ENCODE results near the gene LYRM4.

Gene LYRM4

DNA sequence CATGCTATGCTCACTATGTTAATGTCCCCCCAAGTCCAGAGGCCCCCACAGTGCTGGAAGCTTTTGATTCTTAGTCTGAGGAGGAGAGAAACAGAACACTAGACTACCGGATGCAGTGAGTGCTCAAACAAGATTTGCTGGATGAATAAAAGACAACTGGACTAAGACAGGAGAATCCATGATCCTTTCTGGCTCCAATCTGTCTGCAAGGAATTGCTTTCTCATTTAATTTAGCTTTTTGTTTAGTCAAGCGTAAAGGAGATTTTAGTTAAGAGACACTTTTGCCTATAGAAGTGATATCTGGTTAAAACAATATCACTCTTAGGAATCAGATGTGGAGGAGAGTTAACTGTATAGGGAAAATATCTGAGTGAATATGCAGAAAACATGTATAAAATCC is 13.5 kb downstream of the LYRM4 start:
- TF ChIP-seq TAF1 (IDR thresholded peaks at IDR 0.05; ENCODE audit: borderline replicate concordance, insufficient read depth, low read length) (no peak), SIN3A (IDR thresholded peaks at IDR 0.05; ENCODE audit: borderline replicate concordance, insufficient read depth, low read length) (no peak), FOXP2 (optimal IDR thresholded peaks at IDR 0.05; ENCODE audit: borderline replicate concordance, extremely low read depth, extremely low read length, insufficient read depth) (no peak), POLR2AphosphoS5 (IDR thresholded peaks at IDR 0.05; ENCODE audit: low read depth, low read length) (no peak)
- TF ChIP-seq, protein P1, sequence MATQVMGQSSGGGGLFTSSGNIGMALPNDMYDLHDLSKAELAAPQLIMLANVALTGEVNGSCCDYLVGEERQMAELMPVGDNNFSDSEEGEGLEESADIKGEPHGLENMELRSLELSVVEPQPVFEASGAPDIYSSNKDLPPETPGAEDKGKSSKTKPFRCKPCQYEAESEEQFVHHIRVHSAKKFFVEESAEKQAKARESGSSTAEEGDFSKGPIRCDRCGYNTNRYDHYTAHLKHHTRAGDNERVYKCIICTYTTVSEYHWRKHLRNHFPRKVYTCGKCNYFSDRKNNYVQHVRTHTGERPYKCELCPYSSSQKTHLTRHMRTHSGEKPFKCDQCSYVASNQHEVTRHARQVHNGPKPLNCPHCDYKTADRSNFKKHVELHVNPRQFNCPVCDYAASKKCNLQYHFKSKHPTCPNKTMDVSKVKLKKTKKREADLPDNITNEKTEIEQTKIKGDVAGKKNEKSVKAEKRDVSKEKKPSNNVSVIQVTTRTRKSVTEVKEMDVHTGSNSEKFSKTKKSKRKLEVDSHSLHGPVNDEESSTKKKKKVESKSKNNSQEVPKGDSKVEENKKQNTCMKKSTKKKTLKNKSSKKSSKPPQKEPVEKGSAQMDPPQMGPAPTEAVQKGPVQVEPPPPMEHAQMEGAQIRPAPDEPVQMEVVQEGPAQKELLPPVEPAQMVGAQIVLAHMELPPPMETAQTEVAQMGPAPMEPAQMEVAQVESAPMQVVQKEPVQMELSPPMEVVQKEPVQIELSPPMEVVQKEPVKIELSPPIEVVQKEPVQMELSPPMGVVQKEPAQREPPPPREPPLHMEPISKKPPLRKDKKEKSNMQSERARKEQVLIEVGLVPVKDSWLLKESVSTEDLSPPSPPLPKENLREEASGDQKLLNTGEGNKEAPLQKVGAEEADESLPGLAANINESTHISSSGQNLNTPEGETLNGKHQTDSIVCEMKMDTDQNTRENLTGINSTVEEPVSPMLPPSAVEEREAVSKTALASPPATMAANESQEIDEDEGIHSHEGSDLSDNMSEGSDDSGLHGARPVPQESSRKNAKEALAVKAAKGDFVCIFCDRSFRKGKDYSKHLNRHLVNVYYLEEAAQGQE (IDR thresholded peaks at IDR 0.05; ENCODE audit: insufficient read depth in 1 of 2, low read depth in 2 of 2, low read length in 2 of 2): no peak

DNA sequence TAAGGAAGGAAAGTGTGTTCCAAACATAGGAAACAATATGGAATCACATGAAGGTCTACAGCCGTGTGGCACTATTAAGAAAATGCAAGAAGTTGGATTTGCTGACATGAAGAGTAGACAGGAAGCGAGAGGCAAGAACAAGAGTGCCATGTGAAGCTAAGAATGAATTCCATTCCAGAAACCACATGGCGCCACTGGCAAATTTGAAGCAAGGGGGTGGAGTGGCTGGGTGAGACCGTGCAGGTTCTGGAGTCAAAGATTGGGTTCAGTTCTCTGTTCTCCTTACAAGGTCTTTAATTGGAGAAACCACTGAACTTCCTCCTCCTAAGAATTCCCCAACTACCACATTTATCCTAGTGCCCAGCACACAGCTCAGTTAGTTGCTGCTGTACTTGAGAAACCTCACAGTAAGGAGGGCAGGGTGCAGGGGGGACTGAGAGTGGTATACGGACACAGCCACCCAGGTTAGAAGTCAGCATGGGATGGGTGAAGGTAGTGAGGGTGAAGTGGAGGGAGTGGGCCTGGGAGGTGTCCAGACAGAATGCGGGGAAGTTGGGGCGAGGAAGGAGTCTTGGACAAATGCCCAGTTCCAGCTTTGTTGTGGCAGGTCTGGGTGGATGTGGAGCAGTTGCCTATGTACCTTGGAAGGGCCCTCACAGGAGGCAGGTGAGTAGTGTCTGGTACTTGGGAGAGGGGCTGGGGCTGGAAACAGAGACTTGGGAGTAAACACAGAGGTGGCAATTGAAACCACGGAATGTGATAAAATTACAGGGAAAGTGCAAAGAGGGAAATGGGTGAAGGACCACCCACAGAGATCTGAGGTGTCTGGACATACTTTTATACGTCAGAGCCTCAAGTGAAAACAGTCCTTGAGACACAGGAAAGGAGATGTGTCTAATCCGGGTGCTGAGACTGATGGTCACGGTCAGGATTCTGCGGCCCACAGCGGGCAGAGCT is 14.3 kb downstream of the LYRM4 start:
- TF ChIP-seq TAF1 (IDR thresholded peaks at IDR 0.05; ENCODE audit: borderline replicate concordance, insufficient read depth, low read length): no peak
- no peak for TF ChIP-seq FOXP2 (optimal IDR thresholded peaks at IDR 0.05; ENCODE audit: borderline replicate concordance, extremely low read depth, extremely low read length, insufficient read depth)

DNA sequence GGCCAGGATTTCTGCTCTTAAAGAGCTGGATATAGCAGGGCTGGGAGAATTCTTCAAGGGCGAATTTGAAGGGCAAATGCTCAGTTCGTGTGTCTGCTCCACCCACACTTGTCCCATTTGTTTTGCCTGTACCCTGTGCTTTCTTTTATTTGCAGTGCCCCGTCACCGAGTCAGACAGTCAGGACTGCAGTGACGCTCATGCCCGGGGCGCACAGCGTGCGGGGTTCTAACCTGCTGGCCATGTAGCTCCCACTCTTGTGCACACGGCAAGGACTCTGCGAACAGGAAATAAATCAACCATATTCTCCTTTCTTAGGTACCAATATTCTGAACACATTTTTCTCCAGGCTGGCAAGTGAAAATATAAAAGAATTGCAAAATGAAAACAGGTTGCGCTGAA is 17.7 kb downstream of the LYRM4 start:
- TF ChIP-seq, protein P1 (IDR thresholded peaks at IDR 0.05; ENCODE audit: insufficient read depth in 1 of 2, low read depth in 2 of 2, low read length in 2 of 2): no peak
- TF ChIP-seq POLR2AphosphoS5 (IDR thresholded peaks at IDR 0.05; ENCODE audit: low read depth, low read length): no peak
- no peak for TF ChIP-seq TAF1 (IDR thresholded peaks at IDR 0.05; ENCODE audit: borderline replicate concordance, insufficient read depth, low read length)
- TF ChIP-seq FOXP2 (optimal IDR thresholded peaks at IDR 0.05; ENCODE audit: borderline replicate concordance, extremely low read depth, extremely low read length, insufficient read depth): no peak
- no peak for TF ChIP-seq SIN3A (IDR thresholded peaks at IDR 0.05; ENCODE audit: borderline replicate concordance, insufficient read depth, low read length)

DNA sequence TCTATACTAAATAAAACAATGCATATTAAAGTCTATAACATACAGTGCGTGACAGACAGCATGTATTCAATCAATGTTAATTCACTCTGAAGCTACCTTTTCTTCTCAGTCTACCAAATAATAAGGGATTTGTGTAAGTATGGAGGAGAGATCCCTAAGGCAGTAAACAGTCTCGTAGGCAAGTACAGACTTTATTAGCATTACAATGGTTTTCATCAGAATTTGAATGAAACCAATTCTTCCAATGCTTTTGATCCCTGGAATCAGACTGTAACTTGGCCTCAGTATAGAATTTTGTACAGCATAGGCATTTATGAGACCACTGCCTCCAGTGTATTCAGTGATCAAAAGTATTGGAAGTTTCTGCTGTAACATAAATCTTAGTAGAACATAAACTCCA is 19.5 kb downstream of the LYRM4 start:
- TF ChIP-seq TAF1 (IDR thresholded peaks at IDR 0.05; ENCODE audit: borderline replicate concordance, insufficient read depth, low read length) (no peak), POLR2AphosphoS5 (IDR thresholded peaks at IDR 0.05; ENCODE audit: low read depth, low read length) (no peak), FOXP2 (optimal IDR thresholded peaks at IDR 0.05; ENCODE audit: borderline replicate concordance, extremely low read depth, extremely low read length, insufficient read depth) (no peak), SIN3A (IDR thresholded peaks at IDR 0.05; ENCODE audit: borderline replicate concordance, insufficient read depth, low read length) (no peak)
- TF ChIP-seq, protein P1 (IDR thresholded peaks at IDR 0.05; ENCODE audit: insufficient read depth in 1 of 2, low read depth in 2 of 2, low read length in 2 of 2): no peak

DNA sequence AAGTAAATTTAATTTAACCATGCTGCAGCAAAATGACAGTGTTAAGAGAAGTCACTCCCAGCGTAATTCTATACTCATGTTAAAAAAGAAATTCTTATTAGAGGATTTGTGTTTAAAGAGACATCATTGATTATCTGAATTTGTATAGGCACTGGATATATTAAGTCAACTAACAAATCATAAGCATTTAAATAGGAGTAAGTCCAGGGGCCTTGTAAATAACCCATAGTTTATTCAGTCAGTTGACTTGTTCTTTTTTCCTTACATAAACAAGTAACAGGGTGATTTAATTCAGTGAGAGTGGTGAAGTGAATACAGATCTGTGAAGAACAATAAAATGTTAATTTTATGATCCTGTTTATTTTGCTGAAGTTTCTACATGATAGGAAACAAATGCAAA is 22.4 kb downstream of the LYRM4 start:
- TF ChIP-seq TAF1 (IDR thresholded peaks at IDR 0.05; ENCODE audit: borderline replicate concordance, insufficient read depth, low read length) (no peak), SIN3A (IDR thresholded peaks at IDR 0.05; ENCODE audit: borderline replicate concordance, insufficient read depth, low read length) (no peak), POLR2AphosphoS5 (IDR thresholded peaks at IDR 0.05; ENCODE audit: low read depth, low read length) (no peak), FOXP2 (optimal IDR thresholded peaks at IDR 0.05; ENCODE audit: borderline replicate concordance, extremely low read depth, extremely low read length, insufficient read depth) (no peak)
- TF ChIP-seq, protein P1 (IDR thresholded peaks at IDR 0.05; ENCODE audit: insufficient read depth in 1 of 2, low read depth in 2 of 2, low read length in 2 of 2): no peak
